ENCODE results near the gene GJA3.

The GJA3 gene

DNA sequence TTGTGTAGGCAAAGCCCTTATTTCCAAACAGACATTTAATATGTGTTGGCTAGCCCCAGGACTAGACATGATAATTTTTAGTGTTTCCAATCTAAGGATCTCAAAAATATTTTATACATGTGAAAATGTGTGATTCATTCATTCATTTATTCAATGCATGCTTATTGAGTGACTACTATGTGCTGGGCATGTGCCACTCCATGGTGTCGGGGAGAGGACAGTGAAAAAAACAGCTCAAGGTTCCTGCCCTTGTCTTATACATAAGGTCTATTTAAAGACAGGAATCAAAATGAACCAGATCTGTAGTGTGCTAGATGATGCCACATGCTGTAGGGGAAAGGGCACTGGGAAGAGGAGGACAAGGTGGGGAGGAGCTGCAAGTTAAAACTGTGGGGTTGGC lies 36.5 kb downstream of the GJA3 start:
- no CpG with 5 or more reads among the region's 1 CpG for WGBS (ENCODE audit: insufficient coverage)
- Histone ChIP-seq H3K9me3 (ENCODE audit: control extremely low read depth in 1 of 5, control insufficient read depth in 4 of 5, insufficient read depth in 2 of 5, low read depth in 1 of 5, low read length in 4 of 5) (no peaks in the 10 kb centered on the region), H3K27ac (ENCODE audit: insufficient read depth in 1 of 2, low read depth in 1 of 2, low read length in 2 of 2, poor library complexity in 1 of 2, severe bottlenecking in 2 of 2) (no peak overlapping the region), H3K4me1 (ENCODE audit: control extremely low read depth in 1 of 4, control insufficient read depth in 4 of 4, insufficient read depth in 4 of 4, low read length in 3 of 4) (peaks cover 4 to 47% (median 36%) of the 10 kb centered on the region in 4 experiments), H3K27me3 (replicated peaks in 2 of 5; ENCODE audit: control insufficient read depth in 4 of 5, insufficient read depth in 5 of 5, low read length in 4 of 5) (peaks cover 0 to 16% (median 8%) of the 10 kb centered on the region in 5 experiments), H3K4me3 (ENCODE audit: control insufficient read depth in 1 of 7, extremely low read depth in 1 of 7, insufficient read depth in 4 of 7, low read depth in 2 of 7, low read length in 6 of 7) (no peak overlapping the region), H3K36me3 (ENCODE audit: control insufficient read depth in 4 of 4, insufficient read depth in 4 of 4, low read length in 3 of 4) (no peaks in the 10 kb centered on the region)
- POLR2A ChIA-PET: no interaction called here
- CTCF ChIA-PET: no interaction called here
- DNase-seq: no peak

GRCh38 chr13:20121159-20121525 lies 39.7 kb downstream of the GJA3 start:
- no peaks in the 10 kb centered on the region for H3K36me3 ChIP-seq (ENCODE audit: control insufficient read depth in 4 of 4, insufficient read depth in 4 of 4, low read length in 3 of 4)
- peaks cover 0 to 4% (median 0%) of the 10 kb centered on the region in 5 experiments for H3K27me3 ChIP-seq (replicated peaks in 2 of 5; ENCODE audit: control insufficient read depth in 4 of 5, insufficient read depth in 5 of 5, low read length in 4 of 5)
- ChIA-PET POLR2A (no interaction called here), CTCF (interaction anchor here (1.1 to 1.3 kb wide), 2 partner anchors 31 to 39 kb away, joined by 3 to 5 read pairs; partner anchors contain the start of gene GJA3)
- H3K4me1 ChIP-seq (ENCODE audit: control extremely low read depth in 1 of 4, control insufficient read depth in 4 of 4, insufficient read depth in 4 of 4, low read length in 3 of 4): peaks cover 0 to 27% (median 16%) of the 10 kb centered on the region in 4 experiments
- no peaks in the 10 kb centered on the region for H3K9me3 ChIP-seq (ENCODE audit: control extremely low read depth in 1 of 5, control insufficient read depth in 4 of 5, insufficient read depth in 2 of 5, low read depth in 1 of 5, low read length in 4 of 5)
- H3K4me3 ChIP-seq (ENCODE audit: control insufficient read depth in 1 of 7, extremely low read depth in 1 of 7, insufficient read depth in 4 of 7, low read depth in 2 of 7, low read length in 6 of 7): peak overlapping the region in 4 of 7 experiments; percentile 10 to 88 (median 57)
- no CpG with 5 or more reads among the region's 7 CpGs for WGBS (ENCODE audit: insufficient coverage)
- DNase-seq: peak; percentile 14 to 39 (median 24)
- no peak overlapping the region for H3K27ac ChIP-seq (ENCODE audit: insufficient read depth in 1 of 2, low read depth in 1 of 2, low read length in 2 of 2, poor library complexity in 1 of 2, severe bottlenecking in 2 of 2)

DNA sequence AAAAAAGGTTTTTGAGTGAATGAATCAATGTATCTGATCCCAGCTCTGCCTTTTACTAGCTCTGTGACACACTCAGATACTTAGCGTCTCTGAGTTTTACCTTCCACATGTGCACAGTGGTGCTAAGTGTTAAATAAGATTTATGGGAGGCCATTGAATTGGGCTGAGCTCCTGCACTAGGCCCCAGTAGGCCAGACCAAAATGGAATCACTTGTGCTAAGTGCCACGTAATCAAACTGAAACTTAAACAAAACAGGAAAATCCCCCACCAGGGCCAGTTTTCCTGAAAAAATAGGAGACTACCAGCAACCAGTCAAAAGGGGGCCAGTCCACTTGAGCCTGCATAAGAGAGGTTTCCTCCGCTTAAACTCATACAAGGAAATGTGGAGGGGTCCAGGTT lies 40.9 kb downstream of the GJA3 start:
- no peaks in the 10 kb centered on the region for H3K36me3 ChIP-seq (ENCODE audit: control insufficient read depth in 4 of 4, insufficient read depth in 4 of 4, low read length in 3 of 4)
- ChIA-PET POLR2A (interaction anchor here (1.6 kb wide), 1 partner anchor 8 kb away, joined by 6 read pairs; no protein-coding TSS in a partner anchor), CTCF (interaction anchor here (1.2 to 3.1 kb wide), 3 partner anchors 11 to 41 kb away, joined by 3 to 11 read pairs (median 5); partner anchors contain the start of gene GJA3)
- WGBS (ENCODE audit: insufficient coverage): 100% methylated on average over 2 of the region's 3 CpGs
- H3K9me3 ChIP-seq (ENCODE audit: control extremely low read depth in 1 of 5, control insufficient read depth in 4 of 5, insufficient read depth in 2 of 5, low read depth in 1 of 5, low read length in 4 of 5): no peaks in the 10 kb centered on the region
- DNase-seq: no peak
- H3K27me3 ChIP-seq (replicated peaks in 2 of 5; ENCODE audit: control insufficient read depth in 4 of 5, insufficient read depth in 5 of 5, low read length in 4 of 5): peaks cover 0 to 2% (median 0%) of the 10 kb centered on the region in 5 experiments
- H3K4me1 ChIP-seq (ENCODE audit: control extremely low read depth in 1 of 4, control insufficient read depth in 4 of 4, insufficient read depth in 4 of 4, low read length in 3 of 4): peaks cover 0 to 24% (median 11%) of the 10 kb centered on the region in 4 experiments
- H3K27ac ChIP-seq (ENCODE audit: insufficient read depth in 1 of 2, low read depth in 1 of 2, low read length in 2 of 2, poor library complexity in 1 of 2, severe bottlenecking in 2 of 2): no peak overlapping the region
- peak overlapping the region in 5 of 7 experiments; percentile 11 to 88 (median 46) for H3K4me3 ChIP-seq (ENCODE audit: control insufficient read depth in 1 of 7, extremely low read depth in 1 of 7, insufficient read depth in 4 of 7, low read depth in 2 of 7, low read length in 6 of 7)

DNA sequence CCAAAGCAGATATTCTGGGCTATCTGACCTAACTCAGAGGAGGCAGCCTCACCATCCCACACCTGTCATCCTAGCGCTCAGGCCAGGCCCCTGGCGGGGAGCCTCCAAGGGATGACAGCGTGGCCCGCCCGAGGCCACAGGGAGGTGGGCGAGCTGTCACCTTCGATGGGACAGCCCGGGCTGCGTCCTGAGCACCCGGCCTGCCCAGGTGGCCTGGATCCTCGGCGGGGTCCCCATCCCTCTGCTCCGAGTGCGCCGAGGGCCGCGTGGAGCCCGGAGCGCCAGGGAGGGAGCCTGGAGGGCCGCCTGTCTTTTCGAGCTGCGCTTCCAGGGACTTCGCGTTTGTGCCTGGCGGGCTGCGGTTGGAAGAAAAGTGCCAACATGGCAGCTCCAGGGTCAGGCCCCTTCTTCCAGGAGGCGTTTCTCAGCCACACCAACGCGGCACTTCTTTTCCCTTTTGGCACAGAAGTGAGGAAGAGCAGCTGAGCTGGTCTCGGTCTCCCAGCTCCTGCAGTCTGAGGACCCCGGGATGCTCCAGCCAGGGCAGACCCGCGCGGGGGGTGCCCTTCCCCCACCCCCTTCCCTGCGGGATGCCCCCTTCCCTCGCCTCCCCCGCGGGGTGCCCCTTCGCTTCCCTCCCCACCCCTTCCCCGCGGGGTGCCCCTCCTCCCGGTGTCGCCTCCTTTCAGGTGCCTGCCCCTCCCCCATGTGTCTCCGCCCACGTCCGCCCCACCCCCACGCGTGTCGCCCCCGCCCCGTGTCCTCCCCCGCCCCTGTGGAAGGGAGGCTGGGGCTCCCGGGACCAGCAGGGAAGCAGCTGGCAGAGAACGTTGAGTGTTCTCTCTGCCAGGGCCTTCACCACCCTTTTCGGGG lies 42.3 kb downstream of the GJA3 start:
- no peaks in the 10 kb centered on the region for H3K27me3 ChIP-seq (replicated peaks in 2 of 5; ENCODE audit: control insufficient read depth in 4 of 5, insufficient read depth in 5 of 5, low read length in 4 of 5)
- DNase-seq: peak; percentile 19 to 58 (median 56)
- no peaks in the 10 kb centered on the region for H3K9me3 ChIP-seq (ENCODE audit: control extremely low read depth in 1 of 5, control insufficient read depth in 4 of 5, insufficient read depth in 2 of 5, low read depth in 1 of 5, low read length in 4 of 5)
- peaks cover 0 to 23% (median 11%) of the 10 kb centered on the region in 4 experiments for H3K4me1 ChIP-seq (ENCODE audit: control extremely low read depth in 1 of 4, control insufficient read depth in 4 of 4, insufficient read depth in 4 of 4, low read length in 3 of 4)
- 4% methylated on average over 34 of the region's 55 CpGs for WGBS (ENCODE audit: insufficient coverage)
- ChIA-PET POLR2A (interaction anchor here (0.6 to 1.6 kb wide), 2 partner anchors 9 to 771 kb away, joined by 3 to 6 read pairs; no protein-coding TSS in a partner anchor), CTCF (interaction anchor here (0.6 to 3.1 kb wide), 14 partner anchors 8 to 48 kb away, joined by 3 to 15 read pairs (median 3); no protein-coding TSS in a partner anchor)
- no peaks in the 10 kb centered on the region for H3K36me3 ChIP-seq (ENCODE audit: control insufficient read depth in 4 of 4, insufficient read depth in 4 of 4, low read length in 3 of 4)
- peak overlapping the region in 1 of 2 experiments; percentile 61 for H3K27ac ChIP-seq (ENCODE audit: insufficient read depth in 1 of 2, low read depth in 1 of 2, low read length in 2 of 2, poor library complexity in 1 of 2, severe bottlenecking in 2 of 2)
- peak overlapping the region; percentile 50 to 88 (median 71) for H3K4me3 ChIP-seq (ENCODE audit: control insufficient read depth in 1 of 7, extremely low read depth in 1 of 7, insufficient read depth in 4 of 7, low read depth in 2 of 7, low read length in 6 of 7)

GRCh38 chr13:20116213-20116612 lies 44.6 kb downstream of the GJA3 start:
- CTCF ChIA-PET: interaction anchor here (1.7 kb wide), 1 partner anchor 16 kb away, joined by 5 read pairs; no protein-coding TSS in a partner anchor
- Histone ChIP-seq H3K4me3 (ENCODE audit: control insufficient read depth in 1 of 7, extremely low read depth in 1 of 7, insufficient read depth in 4 of 7, low read depth in 2 of 7, low read length in 6 of 7) (no peak overlapping the region), H3K27ac (ENCODE audit: insufficient read depth in 1 of 2, low read depth in 1 of 2, low read length in 2 of 2, poor library complexity in 1 of 2, severe bottlenecking in 2 of 2) (no peak overlapping the region), H3K4me1 (ENCODE audit: control extremely low read depth in 1 of 4, control insufficient read depth in 4 of 4, insufficient read depth in 4 of 4, low read length in 3 of 4) (peaks cover 0 to 18% (median 9%) of the 10 kb centered on the region in 4 experiments), H3K27me3 (replicated peaks in 2 of 5; ENCODE audit: control insufficient read depth in 4 of 5, insufficient read depth in 5 of 5, low read length in 4 of 5) (no peaks in the 10 kb centered on the region), H3K36me3 (ENCODE audit: control insufficient read depth in 4 of 4, insufficient read depth in 4 of 4, low read length in 3 of 4) (no peaks in the 10 kb centered on the region), H3K9me3 (ENCODE audit: control extremely low read depth in 1 of 5, control insufficient read depth in 4 of 5, insufficient read depth in 2 of 5, low read depth in 1 of 5, low read length in 4 of 5) (no peaks in the 10 kb centered on the region)
- POLR2A ChIA-PET: no interaction called here
- DNase-seq: peak in 2 of 3 donors; percentile 28 to 33
- 91% methylated on average over 6 of the region's 6 CpGs for WGBS (ENCODE audit: insufficient coverage)

DNA sequence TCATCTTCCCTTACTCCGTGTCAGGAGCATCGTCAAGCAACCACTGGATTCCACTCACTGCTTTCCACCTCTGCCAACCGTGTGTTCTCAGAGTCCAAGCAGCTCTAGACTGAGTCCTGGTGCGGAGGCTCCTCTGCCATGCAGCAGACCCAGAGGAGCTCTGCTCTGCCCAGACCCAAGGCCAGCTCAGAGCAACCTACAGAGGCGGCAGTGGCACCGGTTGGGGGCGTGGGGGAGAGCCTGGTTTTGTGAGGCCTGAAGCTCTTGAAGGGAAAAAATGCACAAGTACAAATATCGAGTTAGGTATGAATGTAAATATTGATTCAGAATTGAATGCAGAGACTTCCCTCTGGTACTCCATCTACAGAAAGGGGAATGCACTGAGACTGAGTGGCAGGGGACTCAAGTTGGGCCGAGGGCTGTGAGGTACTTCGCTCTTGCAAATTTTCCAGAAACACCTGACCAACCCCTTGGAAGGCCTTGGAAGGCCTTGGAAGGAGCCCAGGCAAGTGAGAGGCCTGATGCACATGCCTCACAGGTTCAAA lies 46.7 kb downstream of the GJA3 start:
- no peak for DNase-seq
- H3K27ac ChIP-seq (ENCODE audit: insufficient read depth in 1 of 2, low read depth in 1 of 2, low read length in 2 of 2, poor library complexity in 1 of 2, severe bottlenecking in 2 of 2): no peak overlapping the region
- H3K9me3 ChIP-seq (ENCODE audit: control extremely low read depth in 1 of 5, control insufficient read depth in 4 of 5, insufficient read depth in 2 of 5, low read depth in 1 of 5, low read length in 4 of 5): no peaks in the 10 kb centered on the region
- no peaks in the 10 kb centered on the region for H3K36me3 ChIP-seq (ENCODE audit: control insufficient read depth in 4 of 4, insufficient read depth in 4 of 4, low read length in 3 of 4)
- CTCF ChIA-PET: interaction anchor here (1.6 kb wide), 2 partner anchors 18 to 23 kb away, joined by 3 to 4 read pairs; no protein-coding TSS in a partner anchor
- 95% methylated on average over 9 of the region's 10 CpGs for WGBS (ENCODE audit: insufficient coverage)
- POLR2A ChIA-PET: no interaction called here
- H3K4me1 ChIP-seq (ENCODE audit: control extremely low read depth in 1 of 4, control insufficient read depth in 4 of 4, insufficient read depth in 4 of 4, low read length in 3 of 4): peaks cover 0 to 7% (median 5%) of the 10 kb centered on the region in 4 experiments
- peaks cover 0 to 3% (median 0%) of the 10 kb centered on the region in 5 experiments for H3K27me3 ChIP-seq (replicated peaks in 2 of 5; ENCODE audit: control insufficient read depth in 4 of 5, insufficient read depth in 5 of 5, low read length in 4 of 5)
- H3K4me3 ChIP-seq (ENCODE audit: control insufficient read depth in 1 of 7, extremely low read depth in 1 of 7, insufficient read depth in 4 of 7, low read depth in 2 of 7, low read length in 6 of 7): no peak overlapping the region

Data from common myeloid progenitor, CD34-positive (primary cell).